HG02870 (cell line): ENCODE results near the gene PHC2.
"Not testable (repeated sequence)": the region's sequence is repeated elsewhere in the genome, so short reads cannot be mapped to it uniquely, and the experiment has no call there.

Experiments
- ATAC-seq: cut with Tn5 transposase; IDR thresholded peaks from one replicate; pipeline ENCODE4 v1.9.1; 2021; ENCODE audit warnings: mild to moderate bottlenecking, moderate library complexity; ENCODE audit not compliant: unreplicated experiment

Gene PHC2

DNA sequence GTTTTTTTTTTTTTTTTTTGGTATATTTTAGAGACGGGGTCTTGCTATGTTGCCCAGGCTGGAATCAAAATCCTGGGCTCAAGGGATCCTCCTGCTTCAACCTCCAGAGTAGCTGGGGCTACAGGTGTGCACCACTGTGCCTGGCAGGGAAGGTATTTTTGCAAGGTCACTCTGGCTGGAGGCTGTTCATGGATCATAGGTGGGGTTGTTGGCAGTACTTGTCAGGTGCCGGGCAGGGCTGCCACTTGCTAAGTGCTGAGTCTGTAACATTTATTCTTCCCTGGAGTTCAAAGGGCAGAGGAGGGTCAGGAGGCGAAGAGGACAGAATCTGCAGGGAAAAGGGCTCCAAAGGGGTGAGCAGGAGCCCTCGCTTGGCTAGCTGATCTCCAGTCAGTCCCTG is 134.1 kb downstream of the PHC2 start:
- ATAC-seq = no peak

DNA sequence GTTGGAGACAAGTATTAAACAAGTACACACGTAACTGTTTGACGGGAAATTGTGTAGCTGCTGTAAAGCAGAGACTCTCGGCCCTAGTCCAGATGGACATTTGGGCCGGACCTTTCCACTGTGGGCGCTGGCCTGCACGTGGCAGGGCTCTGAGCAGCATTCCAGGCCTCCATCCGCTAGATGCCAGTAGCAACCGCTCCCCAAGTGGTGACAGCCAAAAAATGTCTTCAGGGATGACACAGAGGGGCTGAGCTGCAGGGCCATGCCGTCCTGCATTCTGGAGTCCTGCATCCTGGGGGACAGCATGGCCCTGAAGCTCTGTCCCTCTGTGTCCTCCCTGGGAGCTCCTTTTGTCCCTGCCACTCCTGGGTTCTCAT is 134.8 kb downstream of the PHC2 start:
- no peak for ATAC-seq

- no peak for ATAC-seq
Measured at GRCh38 chr1:33295450-33296081, 135.3 kb downstream of the PHC2 start.

DNA sequence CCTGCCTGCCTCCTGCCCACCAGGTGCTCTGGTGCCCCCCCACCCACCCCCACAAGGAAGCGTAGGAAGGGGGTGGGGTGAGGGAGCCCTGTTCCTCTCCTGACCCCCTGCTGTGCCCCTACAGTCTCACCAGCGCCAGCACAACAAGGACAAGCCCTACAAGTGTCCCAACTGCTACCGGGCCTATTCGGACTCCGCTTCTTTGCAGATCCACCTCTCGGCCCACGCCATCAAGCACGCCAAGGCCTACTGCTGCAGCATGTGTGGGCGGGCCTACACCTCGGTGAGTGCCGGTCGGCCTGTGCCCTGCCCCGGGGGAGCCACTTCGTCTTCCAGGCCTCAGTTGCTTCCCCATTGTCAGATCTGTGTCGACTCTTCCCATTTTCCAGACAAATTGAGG is 135.9 kb downstream of the PHC2 start:
- ATAC-seq = no peak

GRCh38 chr1:33294071-33295010 is 136.6 kb downstream of the PHC2 start:
- no peak for ATAC-seq

GRCh38 chr1:33292726-33293340 is 138.1 kb downstream of the PHC2 start:
- ATAC-seq = no peak

- ATAC-seq = not testable (repeated sequence)
Measured at GRCh38 chr1:33290615-33291014, 140.3 kb downstream of the PHC2 start.

DNA sequence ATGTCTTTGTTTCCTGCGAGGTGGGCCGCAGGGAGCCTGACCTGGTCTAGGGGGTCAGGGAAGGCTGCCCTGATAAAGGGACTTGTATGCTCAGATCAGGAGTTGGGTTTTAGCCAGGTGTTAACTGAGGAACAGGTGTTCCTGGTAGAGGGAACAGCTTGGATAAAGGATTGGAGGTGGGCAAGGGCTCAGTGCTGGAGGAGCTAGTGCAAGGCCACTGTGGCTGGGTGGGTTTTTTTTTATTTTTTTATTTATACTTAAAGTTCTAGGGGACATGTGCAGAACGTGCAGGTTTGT is 141.1 kb downstream of the PHC2 start:
- no peak for ATAC-seq

GRCh38 chr1:33288976-33289857 is 141.7 kb downstream of the PHC2 start:
- no peak for ATAC-seq

- no peak for ATAC-seq
Measured at GRCh38 chr1:33287317-33287716, 143.6 kb downstream of the PHC2 start.

DNA sequence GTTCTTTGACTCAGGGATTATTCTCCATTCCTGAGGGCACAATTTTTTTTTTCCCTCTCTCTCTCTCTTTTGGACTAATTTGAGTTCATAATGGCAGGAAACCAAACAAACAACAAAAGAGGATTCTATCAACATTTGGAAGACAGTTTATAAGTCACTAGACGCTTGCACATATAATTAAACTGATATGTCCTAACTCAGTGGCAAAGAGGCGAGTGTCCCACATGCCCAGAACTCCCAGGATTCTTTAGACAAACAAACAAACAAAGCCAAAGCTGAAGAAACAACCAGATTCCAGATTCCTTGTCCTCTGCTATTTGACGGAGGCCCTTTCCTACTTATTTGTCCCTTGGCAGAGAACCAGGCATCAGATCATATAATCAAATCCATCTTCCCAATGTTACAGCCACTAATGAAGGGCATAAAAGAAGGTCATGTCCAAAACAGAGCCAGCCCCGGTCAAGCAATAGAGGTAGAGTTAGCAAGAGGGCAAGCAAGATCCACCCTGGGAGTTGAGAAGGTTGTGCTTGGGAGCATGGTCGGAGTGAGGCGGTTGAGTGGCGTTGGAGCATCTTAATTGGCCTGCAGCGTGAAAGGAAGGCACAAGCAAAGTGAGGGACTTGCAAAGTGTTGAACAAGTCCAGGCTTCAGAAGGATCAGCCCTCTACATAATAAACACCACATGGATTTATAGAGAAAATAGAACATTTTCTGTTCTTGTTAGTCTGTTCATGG is 144.3 kb downstream of the PHC2 start:
- ATAC-seq = no peak

DNA sequence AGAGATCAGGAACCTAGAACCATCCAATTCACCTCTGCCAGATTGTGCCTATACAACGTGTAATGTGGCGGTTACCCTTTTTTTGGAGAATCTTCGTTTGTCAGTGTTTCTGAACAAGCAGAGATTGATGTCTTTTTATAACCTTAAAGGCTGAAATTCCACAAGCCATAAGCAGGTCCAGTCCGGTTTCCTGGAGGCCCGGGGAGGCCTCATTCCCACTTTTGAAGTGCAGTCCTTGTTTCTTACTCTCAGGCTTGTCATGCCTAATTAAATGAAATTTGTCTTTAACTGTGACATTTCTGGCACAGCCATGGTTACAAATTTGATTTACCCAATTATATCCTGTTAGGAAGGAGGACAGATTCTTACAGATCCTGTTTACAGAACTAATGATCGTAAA is 146.8 kb downstream of the PHC2 start:
- ATAC-seq = no peak

DNA sequence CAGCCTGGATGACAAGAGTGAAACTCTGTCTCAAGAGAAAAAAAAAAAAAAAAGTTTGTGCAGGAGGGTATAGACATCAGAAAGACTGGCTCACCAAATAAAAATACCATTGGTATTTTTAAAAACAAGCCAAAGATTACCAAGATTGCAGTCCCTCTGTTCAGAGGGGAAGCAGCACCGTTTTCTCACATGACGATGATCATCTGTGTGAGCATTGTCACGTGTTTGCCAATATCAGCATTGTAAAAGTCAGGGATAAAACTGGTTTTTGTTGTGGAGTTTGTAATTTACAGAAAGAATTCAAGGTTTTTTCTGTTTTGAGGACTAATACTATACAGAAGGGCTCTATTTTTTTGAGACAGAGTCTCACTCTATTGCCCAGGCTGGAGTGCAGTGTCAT is 148.1 kb downstream of the PHC2 start:
- ATAC-seq = no peak

GRCh38 chr1:33281554-33282303 is 149.2 kb downstream of the PHC2 start:
- ATAC-seq = no peak

GRCh38 chr1:33280091-33280661 is 150.7 kb downstream of the PHC2 start:
- ATAC-seq = no peak

DNA sequence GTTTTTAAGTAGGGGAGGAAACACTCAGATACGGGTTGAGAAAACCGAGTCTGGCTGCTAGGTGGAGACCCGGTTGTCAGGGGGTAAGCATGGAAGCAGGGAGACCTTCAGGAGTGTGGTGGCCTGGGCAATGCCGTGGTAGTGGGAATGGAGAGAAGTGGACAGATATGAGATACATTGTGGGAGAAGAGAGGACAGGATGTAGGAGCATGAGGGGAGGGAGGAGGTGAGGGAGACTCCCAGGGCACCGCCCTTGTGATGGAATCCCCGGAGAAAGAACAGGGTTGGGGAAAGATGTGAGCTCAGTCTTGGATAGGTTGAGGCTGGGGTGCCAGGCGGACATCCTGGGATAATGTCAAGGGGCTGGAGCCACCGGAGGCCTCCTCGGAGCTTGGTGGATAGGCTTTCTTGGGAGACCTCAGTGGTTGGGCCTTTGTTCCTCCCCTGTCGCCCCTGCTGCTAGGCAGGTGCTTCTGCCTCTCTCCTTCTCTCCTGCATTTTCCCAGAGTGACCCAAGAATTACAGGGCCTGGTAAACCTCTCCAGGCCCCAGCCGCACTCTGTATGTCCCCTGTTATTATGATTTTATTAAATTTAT is 153.3 kb downstream of the PHC2 start:
- no peak for ATAC-seq

- no peak for ATAC-seq
Measured at GRCh38 chr1:33276573-33277298, 154.2 kb downstream of the PHC2 start.
